CD4-positive, alpha-beta T cell (primary cell): Measurements from ENCODE around the gene OR52I2. TPM values are rescaled to one million over a fixed set of nuclear protein-coding genes. Genes with fewer than 3 reads are reported as not detected.

Source experiments
- ATAC-seq: fragments of 200-7000 bp; cut with Tn5 transposase; one replicate; pipeline ENCODE4 v1.10.0; 2022; ENCODE audit warnings: mild to moderate bottlenecking; ENCODE audit not compliant: poor library complexity
- CTCF ChIA-PET: fragments of 350-600 bp; sonication (Branson Sonifier 250); formaldehyde crosslinking; loops from one replicate; lab custom pipeline; 2021; ENCODE audit warnings: antibody characterized with exemption, inconsistent platforms; lab: Charles Lee
- POLR2A ChIA-PET: fragments of 350-600 bp; sonication (Branson Sonifier 250); formaldehyde crosslinking; loops from one replicate; lab custom pipeline; 2021; ENCODE audit warnings: antibody characterized with exemption, inconsistent platforms; lab: Charles Lee
- DNase-seq, 14 experiments: peaks; one replicate each; pipeline ENCODE4 v3.0.0-alpha.2; 2013 to 2020; ENCODE audit warnings: mixed read lengths in 2 of 14
- H3K27ac ChIP-seq, 2 donors: one replicate each; pipeline versions ENCODE4 v1.5.1 to v1.7.0; 2013; ENCODE audit warnings: low read length in 2 of 2, low read depth in 1 of 2, mild to moderate bottlenecking in 1 of 2
- H3K27me3 ChIP-seq, 2 experiments: 1 replicate in 1 of 2; 2 replicates in 1 of 2; pipeline versions ENCODE4 v1.6.1 to v1.7.0; 2013; ENCODE audit warnings: low read length in 2 of 2, control low read depth in 1 of 2, mild to moderate bottlenecking in 1 of 2, moderate library complexity in 1 of 2; ENCODE audit not compliant: insufficient read depth in 2 of 2, control insufficient read depth in 1 of 2
- H3K36me3 ChIP-seq: one replicate; pipeline ENCODE4 v1.6.1; 2013; ENCODE audit warnings: low read length, control low read depth; ENCODE audit not compliant: insufficient read depth
- H3K4me1 ChIP-seq: one replicate; pipeline ENCODE4 v1.6.1; 2013; ENCODE audit warnings: low read length, control low read depth; ENCODE audit not compliant: insufficient read depth
- H3K4me3 ChIP-seq: one replicate; pipeline ENCODE4 v1.5.1; 2013; ENCODE audit warnings: mild to moderate bottlenecking, low read length, moderate library complexity
- H3K9me3 ChIP-seq, 2 experiments: 1 replicate in 1 of 2; 2 replicates in 1 of 2; pipeline versions ENCODE4 v1.6.1 to v1.7.0; 2013; ENCODE audit warnings: low read length in 2 of 2, mild to moderate bottlenecking in 2 of 2, control low read depth in 1 of 2, moderate library complexity in 1 of 2; ENCODE audit not compliant: control insufficient read depth in 1 of 2, insufficient read depth in 1 of 2
- H3K27ac Mint-ChIP-seq: one replicate; pipeline ENCODE4 v1.8.0; 2020; ENCODE audit warnings: mixed read lengths
- H3K27me3 Mint-ChIP-seq: one replicate; pipeline ENCODE4 v1.8.0; 2021; ENCODE audit warnings: mixed read lengths
- H3K36me3 Mint-ChIP-seq: one replicate; pipeline ENCODE4 v1.8.0; 2021; ENCODE audit warnings: low read depth, mixed read lengths
- H3K4me1 Mint-ChIP-seq: one replicate; pipeline ENCODE4 v1.8.0; 2021; ENCODE audit warnings: low read depth, mixed read lengths
- H3K4me3 Mint-ChIP-seq: one replicate; pipeline ENCODE4 v1.8.0; 2020; ENCODE audit warnings: mild to moderate bottlenecking, mixed read lengths
- H3K9me3 Mint-ChIP-seq: one replicate; pipeline ENCODE4 v1.8.0; 2020; ENCODE audit warnings: mixed read lengths
- intact Hi-C, 2 experiments: fragments of 100-400 bp; cut with DNase I in 1 of 2; cut with micrococcal nuclease in 1 of 2; formaldehyde crosslinking; loops; one replicate each; pipeline versions ENCODE4 v1.15.1 to v1.9.0; 2023 to 2025; cut with DNase I, micrococcal nuclease
- polyA plus RNA-seq, 2 donors: library from polyadenylated mRNA; unstranded; fragments of 120-200 nt; gene quantifications; one replicate each; pipeline ENCODE4 v1.2.1, GENCODE V29; 2013
- total RNA-seq, 174 experiments: library from RNA in 2 of 174; stranded (reverse) in 2 of 174; gene quantifications; one replicate each; pipeline ENCODE4 v1.2.3 and lab custom pipeline; 2021 to 2026
- TF ChIP-seq, protein P1 (sequence below): fragments of 200-600 bp; IDR thresholded peaks from one replicate; pipeline ENCODE4 v1.8.0; 2022; ENCODE audit warnings: antibody characterized with exemption, mild to moderate bottlenecking

The OR52I2 gene
- not detected for total RNA-seq
- 0.04 TPM for polyA plus RNA-seq (2013, experiment 1 of 2)
- polyA plus RNA-seq (2013, experiment 2 of 2), result 0.11 TPM
- 0 to 0.14 (median 0) reads per million in 172 experiments for total RNA-seq (lab: John Stamatoyannopoulos, UW)

DNA sequence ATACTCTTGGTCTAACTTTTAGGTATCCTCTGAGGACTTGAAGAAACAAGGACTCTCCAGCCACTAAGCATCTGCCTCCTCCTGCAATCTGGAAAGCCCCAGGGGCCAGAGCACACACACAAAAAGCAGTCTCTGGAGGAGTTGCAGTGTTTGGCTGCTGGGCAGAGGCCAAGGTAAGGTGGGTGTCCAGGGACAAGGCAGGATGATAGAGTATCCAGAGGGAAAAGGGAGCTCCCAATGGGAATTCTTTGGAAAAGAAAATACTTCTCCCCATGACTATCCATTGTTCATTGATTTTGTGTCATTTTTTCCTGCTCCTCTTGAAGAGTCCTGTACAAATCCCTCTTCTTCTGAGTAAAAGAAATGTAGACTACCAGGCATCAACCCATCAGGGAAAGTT is at the start of gene OR52I2:
TSS of gene OR52I2 (plus strand) at position 301 of the 400 bp plus-strand sequence.
- no peak for DNase-seq
- Mint-ChIP-seq H3K9me3 (no peaks in the 10 kb centered on the region), H3K36me3 (no peaks in the 10 kb centered on the region), H3K27ac (no peak within 1 kb of the TSS), H3K27me3 (peaks cover 56% of the 10 kb centered on the region), H3K4me1 (no peaks in the 10 kb centered on the region), H3K4me3 (no peak within 1 kb of the TSS)
- H3K36me3 ChIP-seq, result no peaks in the 10 kb centered on the region
- no peak within 1 kb of the TSS for H3K27ac ChIP-seq
- no peaks in the 10 kb centered on the region for H3K9me3 ChIP-seq
- CTCF ChIA-PET, result no interaction called here
- TF ChIP-seq, protein P1, sequence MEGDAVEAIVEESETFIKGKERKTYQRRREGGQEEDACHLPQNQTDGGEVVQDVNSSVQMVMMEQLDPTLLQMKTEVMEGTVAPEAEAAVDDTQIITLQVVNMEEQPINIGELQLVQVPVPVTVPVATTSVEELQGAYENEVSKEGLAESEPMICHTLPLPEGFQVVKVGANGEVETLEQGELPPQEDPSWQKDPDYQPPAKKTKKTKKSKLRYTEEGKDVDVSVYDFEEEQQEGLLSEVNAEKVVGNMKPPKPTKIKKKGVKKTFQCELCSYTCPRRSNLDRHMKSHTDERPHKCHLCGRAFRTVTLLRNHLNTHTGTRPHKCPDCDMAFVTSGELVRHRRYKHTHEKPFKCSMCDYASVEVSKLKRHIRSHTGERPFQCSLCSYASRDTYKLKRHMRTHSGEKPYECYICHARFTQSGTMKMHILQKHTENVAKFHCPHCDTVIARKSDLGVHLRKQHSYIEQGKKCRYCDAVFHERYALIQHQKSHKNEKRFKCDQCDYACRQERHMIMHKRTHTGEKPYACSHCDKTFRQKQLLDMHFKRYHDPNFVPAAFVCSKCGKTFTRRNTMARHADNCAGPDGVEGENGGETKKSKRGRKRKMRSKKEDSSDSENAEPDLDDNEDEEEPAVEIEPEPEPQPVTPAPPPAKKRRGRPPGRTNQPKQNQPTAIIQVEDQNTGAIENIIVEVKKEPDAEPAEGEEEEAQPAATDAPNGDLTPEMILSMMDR, result no peak
- ATAC-seq, result no peak
- H3K4me1 ChIP-seq, result no peaks in the 10 kb centered on the region
- POLR2A ChIA-PET, result no interaction called here
- peaks cover 0 to 30% of the 10 kb centered on the region in 2 experiments for H3K27me3 ChIP-seq
- intact Hi-C loops, result no loop called here
- no peak within 1 kb of the TSS for H3K4me3 ChIP-seq

DNA sequence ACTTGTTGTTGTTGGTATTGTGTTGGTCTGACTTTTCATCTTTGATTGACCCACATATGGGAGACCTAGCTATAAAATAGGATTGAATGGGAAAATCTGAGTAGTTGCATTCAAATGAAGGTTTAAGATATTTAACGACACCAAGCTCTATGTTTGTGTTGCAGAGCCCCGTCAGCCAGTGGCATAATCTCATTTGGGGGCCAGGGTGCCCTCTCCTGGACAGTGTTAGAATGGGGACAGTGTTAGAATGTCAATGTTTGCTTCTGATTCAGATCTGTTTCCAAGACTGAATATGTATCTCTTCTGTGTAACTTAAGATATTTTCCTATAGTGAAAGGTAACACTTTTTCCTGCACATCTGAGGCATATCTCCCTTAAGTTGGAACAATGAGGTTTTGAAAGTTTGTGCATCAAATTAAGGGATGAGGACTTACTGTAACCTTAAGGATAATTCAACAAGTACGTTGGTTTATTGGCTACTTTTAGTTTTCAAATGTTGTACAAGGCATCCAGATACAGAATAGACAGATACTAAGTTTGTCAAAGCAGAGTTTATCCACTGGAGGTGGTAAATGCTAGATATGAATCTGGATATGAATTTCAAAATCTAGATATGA is 41.8 kb upstream of the OR52I2 start:
- H3K4me1 Mint-ChIP-seq, result no peaks in the 10 kb centered on the region
- no peaks in the 10 kb centered on the region for H3K27me3 ChIP-seq
- no peak overlapping the region for H3K27ac ChIP-seq
- CTCF ChIA-PET, result interaction anchor here (0.9 to 4.3 kb wide), 2 partner anchors 352 to 355 kb away, joined by 3 to 25 read pairs; no protein-coding TSS in a partner anchor
- H3K4me3 ChIP-seq, result no peak overlapping the region
- TF ChIP-seq, protein P1, result peak; percentile 59
- no peaks in the 10 kb centered on the region for H3K9me3 ChIP-seq
- ATAC-seq (peak; percentile 59), DNase-seq (peak in 13 of 14 experiments; percentile 11 to 64 (median 33))
- no peak overlapping the region for H3K27ac Mint-ChIP-seq
- H3K4me3 Mint-ChIP-seq, result no peak overlapping the region
- H3K36me3 ChIP-seq, result no peaks in the 10 kb centered on the region
- intact Hi-C loops, result loop anchor here (1.0 kb wide), 1 partner anchor 352 kb away; no protein-coding TSS in a partner anchor
- no peaks in the 10 kb centered on the region for H3K4me1 ChIP-seq
- POLR2A ChIA-PET, result no interaction called here
- no peaks in the 10 kb centered on the region for H3K36me3 Mint-ChIP-seq
- peaks cover 25% of the 10 kb centered on the region for H3K27me3 Mint-ChIP-seq
- no peaks in the 10 kb centered on the region for H3K9me3 Mint-ChIP-seq

DNA sequence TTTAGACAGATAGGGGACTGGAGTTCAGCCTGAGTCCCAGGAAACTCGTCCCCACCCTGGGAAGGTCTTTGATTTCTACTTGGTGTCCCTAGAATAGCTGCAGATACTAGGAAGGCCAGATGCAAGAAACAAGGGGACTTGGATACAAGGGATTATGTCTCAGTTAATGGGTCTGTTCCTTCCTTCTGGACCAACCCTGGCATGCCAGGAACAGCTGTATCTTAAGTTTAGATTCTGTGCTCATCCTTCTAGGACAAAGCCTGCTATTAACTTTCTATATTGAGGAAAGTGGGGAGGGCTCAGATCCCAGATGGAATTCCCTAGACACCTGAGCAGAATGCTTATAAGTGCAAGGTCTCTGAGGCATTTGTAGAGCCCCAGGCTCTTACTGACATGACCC is 40.5 kb upstream of the OR52I2 start:
- intact Hi-C loops, result no loop called here
- H3K27ac ChIP-seq, result no peak overlapping the region
- H3K9me3 ChIP-seq, result no peaks in the 10 kb centered on the region
- no peaks in the 10 kb centered on the region for H3K4me1 Mint-ChIP-seq
- no peak overlapping the region for H3K27ac Mint-ChIP-seq
- no peak for ATAC-seq
- peaks cover 25% of the 10 kb centered on the region for H3K27me3 Mint-ChIP-seq
- TF ChIP-seq, protein P1, result no peak
- ChIA-PET POLR2A (no interaction called here), CTCF (interaction anchor here (4.3 kb wide), 1 partner anchor 353 kb away, joined by 25 read pairs; no protein-coding TSS in a partner anchor)
- H3K36me3 ChIP-seq, result no peaks in the 10 kb centered on the region
- no peaks in the 10 kb centered on the region for H3K9me3 Mint-ChIP-seq
- no peak overlapping the region for H3K4me3 ChIP-seq
- no peaks in the 10 kb centered on the region for H3K4me1 ChIP-seq
- H3K4me3 Mint-ChIP-seq, result no peak overlapping the region
- H3K36me3 Mint-ChIP-seq, result no peaks in the 10 kb centered on the region
- no peaks in the 10 kb centered on the region for H3K27me3 ChIP-seq
- no peak for DNase-seq
